ENCODE data around the gene FAM124A.

The FAM124A gene

DNA sequence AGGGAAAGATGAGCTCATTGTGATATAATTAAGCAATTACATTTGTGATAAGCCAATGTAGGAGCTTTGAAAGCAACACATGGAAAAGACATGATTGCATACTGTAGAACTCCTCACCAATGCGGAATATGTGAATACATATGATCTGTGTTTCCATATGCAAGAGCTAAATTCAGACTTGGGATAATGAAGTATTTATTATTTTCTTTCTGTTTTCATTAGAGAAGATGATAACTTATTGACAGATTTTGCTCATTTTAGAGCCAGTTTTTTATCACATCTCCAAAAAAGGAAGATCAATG lies 14.2 kb downstream of the FAM124A start:
- DNase-seq (ENCODE audit: extremely low read depth, low read depth): no peak
- TF ChIP-seq CTCF (IDR thresholded peaks at IDR 0.05; ENCODE audit: low read depth, low read length, missing control alignments): no peak
- H3K4me3 ChIP-seq (replicated peaks; ENCODE audit: low read depth, low read length): no peak overlapping the region

DNA sequence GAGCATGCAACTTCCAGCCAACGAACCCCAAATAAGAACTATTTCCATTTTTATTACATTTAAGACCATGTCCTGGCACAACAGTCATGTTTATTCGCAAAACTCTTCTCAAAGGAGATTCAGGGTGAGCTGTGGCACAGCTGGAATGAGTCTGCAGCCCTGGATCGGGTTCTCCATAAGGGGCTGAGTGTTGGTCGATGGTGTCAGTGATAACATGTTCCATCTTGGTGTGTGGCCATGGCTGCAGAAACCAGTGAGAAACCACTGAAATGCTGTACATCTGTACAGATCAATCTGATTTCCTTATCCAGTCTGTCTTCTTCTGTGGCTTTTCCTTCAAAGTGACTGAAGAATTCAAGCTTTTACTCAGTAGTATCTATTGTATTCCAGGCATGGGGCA lies 15.2 kb downstream of the FAM124A start:
- no peak for DNase-seq (ENCODE audit: extremely low read depth, low read depth)
- TF ChIP-seq CTCF (IDR thresholded peaks at IDR 0.05; ENCODE audit: low read depth, low read length, missing control alignments): no peak
- H3K4me3 ChIP-seq (replicated peaks; ENCODE audit: low read depth, low read length): no peak overlapping the region

- no peak for DNase-seq (ENCODE audit: extremely low read depth, low read depth)
- H3K4me3 ChIP-seq (replicated peaks; ENCODE audit: low read depth, low read length): no peak overlapping the region
- no peak for TF ChIP-seq CTCF (IDR thresholded peaks at IDR 0.05; ENCODE audit: low read depth, low read length, missing control alignments)
Observed at GRCh38 chr13:51237887-51238286, 15.7 kb downstream of the FAM124A start.

DNA sequence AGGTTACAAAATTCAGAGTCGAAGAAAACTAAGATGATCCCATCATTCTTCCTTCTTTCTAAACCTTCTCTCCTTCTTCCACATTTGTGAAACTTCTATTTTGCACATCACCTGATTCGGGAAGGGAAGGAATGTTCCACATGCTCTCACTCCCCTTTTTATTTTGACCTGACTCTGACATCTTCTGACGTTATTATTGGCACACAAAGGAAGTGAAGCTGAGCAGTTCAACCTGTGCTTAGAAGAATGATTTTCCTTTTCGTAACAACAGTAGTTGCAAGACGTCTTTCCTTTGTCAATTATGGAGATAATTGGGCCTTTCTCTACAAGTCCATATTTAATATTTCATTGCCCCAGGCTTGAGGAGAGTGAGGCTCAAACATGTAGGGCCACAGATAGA lies 18.0 kb downstream of the FAM124A start:
- DNase-seq (ENCODE audit: extremely low read depth, low read depth): no peak
- no peak overlapping the region for H3K4me3 ChIP-seq (replicated peaks; ENCODE audit: low read depth, low read length)
- TF ChIP-seq CTCF (IDR thresholded peaks at IDR 0.05; ENCODE audit: low read depth, low read length, missing control alignments): no peak

- TF ChIP-seq CTCF (IDR thresholded peaks at IDR 0.05; ENCODE audit: low read depth, low read length, missing control alignments): no peak
- DNase-seq (ENCODE audit: extremely low read depth, low read depth): no peak
- H3K4me3 ChIP-seq (replicated peaks; ENCODE audit: low read depth, low read length): no peak overlapping the region
Observed at GRCh38 chr13:51240958-51241357, 18.8 kb downstream of the FAM124A start.

DNA sequence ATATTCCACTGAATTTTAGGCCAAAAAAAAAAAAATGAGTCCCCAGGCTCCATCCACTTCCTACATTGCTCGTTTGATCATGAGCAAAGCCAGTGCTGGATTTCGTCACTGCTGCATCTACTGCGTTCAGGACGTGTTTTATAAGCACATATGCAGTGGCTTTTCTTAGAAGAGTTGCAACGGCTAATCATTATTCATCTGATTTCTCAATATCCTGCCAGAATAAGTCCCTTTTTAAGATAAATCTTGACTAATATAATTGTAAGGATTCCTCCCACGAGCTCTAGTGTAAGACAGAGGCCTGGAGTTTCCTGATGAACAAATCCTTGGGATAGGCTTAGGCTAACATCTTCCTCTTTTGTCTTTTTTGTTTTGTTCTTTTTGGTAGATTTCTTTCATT lies 19.5 kb downstream of the FAM124A start:
- no peak overlapping the region for H3K4me3 ChIP-seq (replicated peaks; ENCODE audit: low read depth, low read length)
- no peak for DNase-seq (ENCODE audit: extremely low read depth, low read depth)
- TF ChIP-seq CTCF (IDR thresholded peaks at IDR 0.05; ENCODE audit: low read depth, low read length, missing control alignments): no peak

DNA sequence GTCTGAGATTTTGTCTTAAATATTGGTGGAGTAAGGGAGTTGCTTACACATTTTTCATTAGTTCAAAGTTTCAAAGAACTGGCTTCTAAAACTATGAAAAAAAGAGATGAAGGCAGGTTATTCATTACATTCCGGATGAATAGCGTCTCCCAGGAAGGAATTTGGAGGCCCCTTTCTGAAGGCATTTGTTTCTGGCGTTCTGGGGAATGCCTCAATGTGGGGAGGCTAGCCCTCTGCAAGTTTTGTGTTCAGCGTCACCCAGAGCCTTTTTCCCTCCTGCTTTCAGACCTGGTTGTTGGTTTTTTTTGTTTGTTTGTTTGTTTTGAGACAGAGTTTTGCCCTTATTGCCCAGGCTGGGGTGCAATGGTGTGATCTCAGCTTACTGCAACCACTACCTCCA lies 21.0 kb downstream of the FAM124A start:
- TF ChIP-seq CTCF (IDR thresholded peaks at IDR 0.05; ENCODE audit: low read depth, low read length, missing control alignments): no peak
- DNase-seq (ENCODE audit: extremely low read depth, low read depth): no peak
- H3K4me3 ChIP-seq (replicated peaks; ENCODE audit: low read depth, low read length): no peak overlapping the region

Data from HFF-Myc (cell line).